ENCODE results near the gene CTNNA3. TPM values are rescaled to one million over a fixed set of nuclear protein-coding genes. Genes with fewer than 3 reads are reported as not detected.

CTNNA3 gene
- total and polyA plus RNA-seq, 2 donors (not counting 3 experiments of a cell fraction or from before 2014, with no cell fraction given): not detected

DNA sequence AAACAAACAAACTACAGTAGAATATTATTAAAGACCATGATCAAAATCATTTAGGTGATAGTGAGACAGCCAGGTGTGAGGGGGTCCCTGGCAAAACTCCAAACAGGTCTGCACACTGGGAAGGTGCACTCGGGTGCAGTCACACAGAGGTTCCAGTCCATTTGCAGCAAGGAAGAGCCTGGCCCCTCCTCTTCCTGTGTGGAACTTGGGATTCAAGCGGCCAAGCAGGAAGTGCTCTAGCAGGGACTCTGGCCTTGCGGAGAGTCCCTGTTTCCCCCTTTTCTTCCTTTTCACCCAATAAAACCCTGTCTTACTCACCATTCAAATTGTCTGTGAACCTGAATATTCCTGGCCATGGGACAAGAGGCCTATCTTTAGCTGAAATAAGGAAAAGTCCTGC lies 588.3 kb downstream of the CTNNA3 start:
- Histone ChIP-seq H3K4me1 (ENCODE audit: control insufficient read depth, extremely low read depth, insufficient read depth, low read length) (no peaks in the 10 kb centered on the region), H3K79me2 (ENCODE audit: control insufficient read depth, insufficient read depth, low read length) (no peaks in the 10 kb centered on the region), H3K9me1 (replicated peaks; ENCODE audit: control insufficient read depth, extremely low read depth, insufficient read depth, low read length) (no peaks in the 10 kb centered on the region), H3K9ac (replicated peaks; ENCODE audit: extremely low read depth, insufficient read depth, low read length) (no peak overlapping the region), H3K27ac (ENCODE audit: insufficient read depth, low read depth, low read length) (no peak overlapping the region), H3K4me3 (replicated peaks in 1 of 3; ENCODE audit: insufficient read depth in 1 of 3, low read depth in 1 of 3, low read length in 3 of 3) (no peak overlapping the region), H3K27me3 (ENCODE audit: control insufficient read depth in 2 of 2, insufficient read depth in 2 of 2, low read length in 2 of 2) (no peaks in the 10 kb centered on the region), H3K36me3 (ENCODE audit: control insufficient read depth in 2 of 2, extremely low read depth in 1 of 2, insufficient read depth in 2 of 2, low read length in 2 of 2) (no peaks in the 10 kb centered on the region), H2AFZ (ENCODE audit: low read depth, low read length) (no peak overlapping the region), H4K20me1 (replicated peaks; ENCODE audit: control insufficient read depth, extremely low read depth, insufficient read depth, low read length) (no peaks in the 10 kb centered on the region), H3K4me2 (ENCODE audit: insufficient read depth, low read length) (no peak overlapping the region), H3K9me3 (replicated peaks; ENCODE audit: control insufficient read depth, insufficient read depth, low read length) (no peaks in the 10 kb centered on the region)
- CTCF ChIA-PET: no interaction called here
- DNase-seq (ENCODE audit: low read depth, low spot score): no peak
- dilution Hi-C loops (cut with MboI; ENCODE audit: extremely low pct_ligation_motif_present, low sequenced_read_pairs) (no loop called here), intact Hi-C loops (cut with micrococcal nuclease) (no loop called here)
- FAIRE-seq: no peak
- TF ChIP-seq, protein P1, sequence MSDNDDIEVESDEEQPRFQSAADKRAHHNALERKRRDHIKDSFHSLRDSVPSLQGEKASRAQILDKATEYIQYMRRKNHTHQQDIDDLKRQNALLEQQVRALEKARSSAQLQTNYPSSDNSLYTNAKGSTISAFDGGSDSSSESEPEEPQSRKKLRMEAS (IDR thresholded peaks at IDR 0.05; ENCODE audit: insufficient read depth, insufficient read length): no peak
- no peak for TF ChIP-seq FOS (IDR thresholded peaks at IDR 0.05; ENCODE audit: borderline replicate concordance, insufficient read depth, low read length)
- TF ChIP-seq POLR2A (IDR thresholded peaks at IDR 0.05; ENCODE audit: low read depth, low read length): no peak
- no peak for TF ChIP-seq GATA2 (IDR thresholded peaks at IDR 0.05; ENCODE audit: insufficient read depth, insufficient read length, low read depth, low read length)
- no peak for TF ChIP-seq JUN (IDR thresholded peaks at IDR 0.05; ENCODE audit: borderline replicate concordance, insufficient read depth, insufficient read length, low read depth)
- TF ChIP-seq MYC (IDR thresholded peaks at IDR 0.05; ENCODE audit: low read depth, low read length): no peak
- TF ChIP-seq, protein P2, sequence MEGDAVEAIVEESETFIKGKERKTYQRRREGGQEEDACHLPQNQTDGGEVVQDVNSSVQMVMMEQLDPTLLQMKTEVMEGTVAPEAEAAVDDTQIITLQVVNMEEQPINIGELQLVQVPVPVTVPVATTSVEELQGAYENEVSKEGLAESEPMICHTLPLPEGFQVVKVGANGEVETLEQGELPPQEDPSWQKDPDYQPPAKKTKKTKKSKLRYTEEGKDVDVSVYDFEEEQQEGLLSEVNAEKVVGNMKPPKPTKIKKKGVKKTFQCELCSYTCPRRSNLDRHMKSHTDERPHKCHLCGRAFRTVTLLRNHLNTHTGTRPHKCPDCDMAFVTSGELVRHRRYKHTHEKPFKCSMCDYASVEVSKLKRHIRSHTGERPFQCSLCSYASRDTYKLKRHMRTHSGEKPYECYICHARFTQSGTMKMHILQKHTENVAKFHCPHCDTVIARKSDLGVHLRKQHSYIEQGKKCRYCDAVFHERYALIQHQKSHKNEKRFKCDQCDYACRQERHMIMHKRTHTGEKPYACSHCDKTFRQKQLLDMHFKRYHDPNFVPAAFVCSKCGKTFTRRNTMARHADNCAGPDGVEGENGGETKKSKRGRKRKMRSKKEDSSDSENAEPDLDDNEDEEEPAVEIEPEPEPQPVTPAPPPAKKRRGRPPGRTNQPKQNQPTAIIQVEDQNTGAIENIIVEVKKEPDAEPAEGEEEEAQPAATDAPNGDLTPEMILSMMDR (IDR thresholded peaks at IDR 0.05; ENCODE audit: extremely low read depth in 1 of 2, insufficient read depth in 1 of 2, low read depth in 1 of 2, low read length in 2 of 2): no peak
- no peak for TF ChIP-seq POLR2AphosphoS5 (IDR thresholded peaks at IDR 0.05; ENCODE audit: insufficient read depth, low read depth, low read length)
- TF ChIP-seq EZH2 (IDR thresholded peaks at IDR 0.05; ENCODE audit: borderline replicate concordance, low read depth, low read length, severe bottlenecking): no peak
- BruUV-seq (replicated peaks): no TSS peak
- POLR2A ChIA-PET: no interaction called here
